SJCRH30 (cell line): Measurements from ENCODE around the gene CDHR5. TPM values are rescaled to one million over a fixed set of nuclear protein-coding genes. Genes with fewer than 3 reads are reported as not detected.

Source experiments
- DNase-seq, 2 experiments: peaks; one replicate each; pipeline ENCODE4 v3.0.0-alpha.2; 2015 to 2020
- H3K27ac ChIP-seq: fragments of 250-450 bp; sonication (Bioruptor Pico); 2 replicates; pipeline ENCODE4 v1.5.1; 2020; ENCODE audit warnings: mild to moderate bottlenecking, moderate library complexity
- H3K27me3 ChIP-seq: fragments of 250-450 bp; sonication (Bioruptor Pico); 2 replicates; pipeline ENCODE4 v1.5.1; 2020; ENCODE audit warnings: mild to moderate bottlenecking, moderate library complexity
- H3K36me3 ChIP-seq: fragments of 250-450 bp; sonication (Bioruptor Pico); 2 replicates; pipeline ENCODE4 v1.5.1; 2020; ENCODE audit warnings: mild to moderate bottlenecking, moderate library complexity
- H3K4me1 ChIP-seq: fragments of 250-450 bp; sonication (Bioruptor Pico); 2 replicates; pipeline ENCODE4 v1.5.1; 2020; ENCODE audit warnings: mild to moderate bottlenecking, moderate library complexity
- H3K4me3 ChIP-seq: fragments of 250-450 bp; sonication (Bioruptor Pico); 2 replicates; pipeline ENCODE4 v1.5.1; 2020; ENCODE audit warnings: mild to moderate bottlenecking, moderate library complexity
- H3K9me3 ChIP-seq: fragments of 250-450 bp; sonication (Bioruptor Pico); replicated peaks from 2 replicates; pipeline ENCODE4 v1.5.1; 2020; ENCODE audit warnings: mild to moderate bottlenecking, moderate library complexity
- total RNA-seq: library from RNA; depleted of rRNA; stranded (reverse); fragments of >200 nt; shearing (Covaris generic); gene quantifications from 2 replicates; pipeline ENCODE4 v1.2.3, GENCODE V29; 2014

The CDHR5 gene
- total RNA-seq, 1 experiment from 2014 or later, result not detected

DNA sequence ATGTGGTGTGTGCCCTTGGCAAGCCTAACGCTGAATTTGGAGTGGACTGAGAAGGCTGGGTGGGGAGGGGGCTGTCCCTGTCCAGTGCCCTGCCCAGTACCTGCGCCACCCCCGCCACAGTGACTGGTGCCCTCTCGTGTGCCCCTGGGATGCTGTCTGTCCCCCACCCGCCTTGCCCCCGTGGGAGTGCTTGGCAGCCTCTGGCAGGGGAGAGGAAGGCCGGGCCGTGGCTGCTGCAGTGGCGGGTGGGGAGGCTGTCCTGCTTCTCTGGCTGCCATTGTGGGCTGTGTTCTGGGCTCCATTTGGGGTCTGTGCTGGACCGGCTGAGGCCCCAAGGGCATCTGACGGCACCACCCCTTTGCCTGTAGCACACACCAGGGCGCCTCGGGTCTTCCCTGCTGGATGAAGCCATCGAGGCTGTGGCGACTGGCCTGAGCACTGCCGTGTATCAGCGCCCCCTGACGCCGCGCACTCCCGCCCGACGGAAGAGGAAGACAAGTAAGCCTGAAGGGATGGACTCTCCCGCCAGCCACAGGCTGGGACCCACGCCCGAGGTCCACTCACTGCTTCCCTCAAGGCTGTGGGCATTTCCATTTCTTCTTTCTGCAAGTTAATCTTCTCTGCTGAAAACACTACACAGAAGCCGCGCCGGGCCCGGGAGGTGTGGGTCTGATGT lies 26.6 kb downstream of the CDHR5 start:
- Histone ChIP-seq H3K27ac (no peak overlapping the region), H3K36me3 (peaks cover 78% of the 10 kb centered on the region), H3K4me1 (no peaks in the 10 kb centered on the region), H3K27me3 (no peaks in the 10 kb centered on the region), H3K9me3 (no peaks in the 10 kb centered on the region), H3K4me3 (no peak overlapping the region)
- no peak for DNase-seq

- DNase-seq, result no peak
- Histone ChIP-seq H3K27ac (no peak overlapping the region), H3K36me3 (peaks cover 80% of the 10 kb centered on the region), H3K27me3 (no peaks in the 10 kb centered on the region), H3K9me3 (no peaks in the 10 kb centered on the region), H3K4me3 (no peak overlapping the region), H3K4me1 (no peaks in the 10 kb centered on the region)
Observed at GRCh38 chr11:597166-597725, 27.5 kb downstream of the CDHR5 start.

DNA sequence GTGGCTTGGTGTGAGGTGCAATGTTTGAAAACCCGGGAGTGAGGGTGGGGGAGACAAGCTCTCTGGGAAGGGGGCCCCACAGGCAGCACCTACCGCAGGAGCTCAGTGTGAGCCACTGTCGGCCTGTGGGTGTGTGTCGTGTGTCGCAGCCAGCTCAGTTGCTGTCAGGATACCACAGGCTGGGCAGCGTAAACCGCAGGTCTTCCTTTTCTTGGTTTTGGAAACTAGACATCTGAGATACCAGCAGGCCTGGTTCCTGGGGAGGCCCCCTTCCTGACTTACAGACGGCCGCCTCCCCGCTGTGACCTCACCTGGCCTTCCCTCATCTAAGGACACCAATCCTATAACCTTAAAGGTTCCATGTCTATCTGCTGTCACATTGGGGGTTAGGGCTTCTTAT lies 28.4 kb downstream of the CDHR5 start:
- no peak overlapping the region for H3K27ac ChIP-seq
- no peaks in the 10 kb centered on the region for H3K9me3 ChIP-seq
- peaks cover 77% of the 10 kb centered on the region for H3K36me3 ChIP-seq
- H3K27me3 ChIP-seq, result no peaks in the 10 kb centered on the region
- no peak overlapping the region for H3K4me3 ChIP-seq
- DNase-seq, result no peak
- no peaks in the 10 kb centered on the region for H3K4me1 ChIP-seq

GRCh38 chr11:595400-595799 lies 29.4 kb downstream of the CDHR5 start:
- Histone ChIP-seq H3K27me3 (no peaks in the 10 kb centered on the region), H3K9me3 (no peaks in the 10 kb centered on the region), H3K4me1 (no peaks in the 10 kb centered on the region), H3K36me3 (peaks cover 78% of the 10 kb centered on the region), H3K27ac (no peak overlapping the region), H3K4me3 (no peak overlapping the region)
- no peak for DNase-seq

DNA sequence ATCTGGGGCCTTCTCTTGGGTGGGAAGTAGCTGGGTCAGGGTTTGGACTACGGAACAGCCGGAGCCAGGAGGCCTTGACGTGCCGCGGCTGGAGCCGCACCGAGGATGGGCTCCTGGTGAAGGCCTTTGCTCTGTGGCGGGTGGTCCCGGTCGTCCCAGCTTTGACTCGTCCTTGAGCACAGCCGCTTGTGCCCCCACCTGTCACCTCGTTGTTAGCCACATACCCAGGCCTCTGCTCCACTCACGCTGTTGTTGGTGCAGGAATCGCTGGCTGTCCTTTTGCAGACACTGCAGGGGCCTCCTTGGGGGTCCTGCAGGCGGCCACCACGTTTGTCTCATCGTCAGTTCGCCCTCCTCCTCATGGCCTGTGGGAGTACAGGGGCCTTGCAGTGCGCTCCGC lies 31.4 kb downstream of the CDHR5 start:
- no peak overlapping the region for H3K27ac ChIP-seq
- DNase-seq, result no peak
- no peak overlapping the region for H3K4me3 ChIP-seq
- no peaks in the 10 kb centered on the region for H3K9me3 ChIP-seq
- H3K4me1 ChIP-seq, result no peaks in the 10 kb centered on the region
- H3K36me3 ChIP-seq, result peaks cover 79% of the 10 kb centered on the region
- H3K27me3 ChIP-seq, result no peaks in the 10 kb centered on the region

DNA sequence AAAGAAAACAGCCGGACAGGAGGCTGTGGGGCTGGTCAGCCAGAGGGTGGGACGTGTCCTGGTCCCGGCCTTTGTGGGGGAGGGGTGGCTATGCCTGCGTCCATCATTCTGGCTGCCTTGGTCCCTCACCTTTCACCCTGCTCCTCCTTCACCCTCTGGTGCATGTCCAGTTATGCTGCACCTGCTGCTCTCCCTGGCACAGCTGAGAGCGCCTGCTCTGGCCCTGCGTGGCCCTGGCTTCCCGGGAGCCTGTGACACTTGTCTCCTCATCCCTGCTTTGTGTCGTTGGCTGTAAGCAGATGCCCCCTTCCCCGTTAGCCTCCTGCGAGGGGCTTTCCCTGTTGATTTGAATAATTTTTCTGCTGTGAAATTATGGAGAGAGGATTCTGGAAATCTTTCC lies 31.8 kb downstream of the CDHR5 start:
- no peak for DNase-seq
- no peak overlapping the region for H3K27ac ChIP-seq
- no peak overlapping the region for H3K4me3 ChIP-seq
- no peaks in the 10 kb centered on the region for H3K27me3 ChIP-seq
- H3K9me3 ChIP-seq, result no peaks in the 10 kb centered on the region
- H3K4me1 ChIP-seq, result no peaks in the 10 kb centered on the region
- H3K36me3 ChIP-seq, result peaks cover 79% of the 10 kb centered on the region

- H3K36me3 ChIP-seq, result peaks cover 81% of the 10 kb centered on the region
Observed at GRCh38 chr11:592501-592900, 32.3 kb downstream of the CDHR5 start.

GRCh38 chr11:590997-591396 lies 33.8 kb downstream of the CDHR5 start:
- Histone ChIP-seq H3K27ac (no peak overlapping the region), H3K9me3 (no peaks in the 10 kb centered on the region), H3K36me3 (peaks cover 83% of the 10 kb centered on the region), H3K27me3 (no peaks in the 10 kb centered on the region), H3K4me1 (no peaks in the 10 kb centered on the region), H3K4me3 (no peak overlapping the region)
- DNase-seq, result no peak

More at GRCh38 chr11:592501-592900, 32.3 kb downstream of the CDHR5 start:
- no peak for DNase-seq
- H3K4me1 ChIP-seq, result no peaks in the 10 kb centered on the region
- H3K9me3 ChIP-seq, result no peaks in the 10 kb centered on the region
- no peaks in the 10 kb centered on the region for H3K27me3 ChIP-seq
- no peak overlapping the region for H3K4me3 ChIP-seq
- H3K27ac ChIP-seq, result no peak overlapping the region

GRCh38 chr11:589798-590197 lies 35.0 kb downstream of the CDHR5 start:
- Histone ChIP-seq H3K27ac (no peak overlapping the region), H3K27me3 (no peaks in the 10 kb centered on the region), H3K9me3 (no peaks in the 10 kb centered on the region), H3K36me3 (peaks cover 76% of the 10 kb centered on the region), H3K4me1 (no peaks in the 10 kb centered on the region), H3K4me3 (no peak overlapping the region)
- no peak for DNase-seq

- no peak overlapping the region for H3K27ac ChIP-seq
- H3K4me3 ChIP-seq, result no peak overlapping the region
- peaks cover 70% of the 10 kb centered on the region for H3K36me3 ChIP-seq
- H3K9me3 ChIP-seq, result no peaks in the 10 kb centered on the region
- no peaks in the 10 kb centered on the region for H3K27me3 ChIP-seq
- DNase-seq, result no peak
- no peaks in the 10 kb centered on the region for H3K4me1 ChIP-seq
Observed at GRCh38 chr11:587978-588380, 36.8 kb downstream of the CDHR5 start.

GRCh38 chr11:587546-587945 lies 37.2 kb downstream of the CDHR5 start:
- Histone ChIP-seq H3K9me3 (no peaks in the 10 kb centered on the region), H3K4me1 (no peaks in the 10 kb centered on the region), H3K27ac (no peak overlapping the region), H3K36me3 (peaks cover 70% of the 10 kb centered on the region), H3K27me3 (no peaks in the 10 kb centered on the region), H3K4me3 (no peak overlapping the region)
- no peak for DNase-seq

- H3K9me3 ChIP-seq, result no peaks in the 10 kb centered on the region
- H3K4me3 ChIP-seq, result no peak overlapping the region
- H3K4me1 ChIP-seq, result no peaks in the 10 kb centered on the region
- H3K36me3 ChIP-seq, result peaks cover 73% of the 10 kb centered on the region
- H3K27me3 ChIP-seq, result no peaks in the 10 kb centered on the region
- no peak overlapping the region for H3K27ac ChIP-seq
- no peak for DNase-seq
Observed at GRCh38 chr11:586376-587316, 38.1 kb downstream of the CDHR5 start.

DNA sequence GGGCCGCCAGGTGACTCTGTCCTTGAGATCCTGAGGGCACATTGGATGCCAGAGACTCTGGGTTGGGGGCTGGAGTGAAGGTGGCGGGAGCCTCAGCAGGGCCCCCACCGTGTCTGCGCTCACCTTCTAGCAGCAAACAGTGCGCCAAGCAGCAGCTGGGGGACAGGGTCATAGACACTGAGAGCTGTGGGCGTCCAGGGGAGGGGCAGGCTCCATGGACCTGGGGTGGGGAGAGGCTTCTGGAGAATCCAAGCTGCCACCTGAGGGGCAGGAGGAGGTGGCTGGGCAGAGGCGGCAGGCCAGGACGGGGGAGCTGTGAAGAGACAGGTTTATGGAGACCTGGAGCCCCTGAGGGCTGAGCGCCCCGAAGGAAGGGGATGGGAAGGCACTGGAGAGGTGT lies 40.5 kb downstream of the CDHR5 start:
- Histone ChIP-seq H3K27ac (no peak overlapping the region), H3K36me3 (peaks cover 59% of the 10 kb centered on the region), H3K4me3 (no peak overlapping the region), H3K9me3 (no peaks in the 10 kb centered on the region), H3K27me3 (no peaks in the 10 kb centered on the region), H3K4me1 (no peaks in the 10 kb centered on the region)
- DNase-seq, result no peak

DNA sequence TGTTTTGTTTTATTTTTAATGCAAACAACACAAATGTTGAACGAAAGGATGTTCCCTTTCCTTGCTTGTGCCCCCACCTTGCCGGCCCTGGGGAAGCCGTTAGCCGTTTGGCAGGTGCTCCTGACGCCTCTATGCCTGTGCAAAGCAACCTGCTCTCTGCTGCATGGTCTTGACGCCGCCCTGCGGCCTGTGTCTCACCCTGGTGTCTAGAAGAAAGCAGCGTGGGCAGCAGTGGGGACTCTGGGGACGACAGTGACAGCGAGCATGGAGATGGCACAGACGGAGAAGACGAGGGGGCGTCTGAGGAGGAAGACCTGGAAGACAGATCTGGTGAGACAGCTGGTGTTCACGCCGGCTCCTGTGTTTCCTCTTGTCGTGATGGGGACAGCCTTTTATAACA lies 43.0 kb downstream of the CDHR5 start:
- Histone ChIP-seq H3K36me3 (peaks cover 41% of the 10 kb centered on the region), H3K9me3 (no peaks in the 10 kb centered on the region), H3K4me3 (no peak overlapping the region), H3K4me1 (peaks cover 7% of the 10 kb centered on the region), H3K27me3 (no peaks in the 10 kb centered on the region), H3K27ac (no peak overlapping the region)
- DNase-seq, result no peak

GRCh38 chr11:581342-581741 lies 43.4 kb downstream of the CDHR5 start:
- no peak for DNase-seq
- no peaks in the 10 kb centered on the region for H3K27me3 ChIP-seq
- H3K4me3 ChIP-seq, result no peak overlapping the region
- peaks cover 7% of the 10 kb centered on the region for H3K4me1 ChIP-seq
- H3K36me3 ChIP-seq, result peaks cover 39% of the 10 kb centered on the region
- no peaks in the 10 kb centered on the region for H3K9me3 ChIP-seq
- no peak overlapping the region for H3K27ac ChIP-seq
